ENCODE results near the gene TMEM220.

Gene TMEM220

GRCh38 chr17:10756185-10756584 lies 26.4 kb upstream of the TMEM220 start:
- no peak overlapping the region for H3K4me3 ChIP-seq (replicated peaks in 1 of 2; ENCODE audit: low read depth in 2 of 2, low read length in 2 of 2)
- no peak for TF ChIP-seq CTCF (IDR thresholded peaks at IDR 0.05; ENCODE audit: low read depth, low read length)
- no peak for DNase-seq (ENCODE audit: low read depth in 2 of 2)

DNA sequence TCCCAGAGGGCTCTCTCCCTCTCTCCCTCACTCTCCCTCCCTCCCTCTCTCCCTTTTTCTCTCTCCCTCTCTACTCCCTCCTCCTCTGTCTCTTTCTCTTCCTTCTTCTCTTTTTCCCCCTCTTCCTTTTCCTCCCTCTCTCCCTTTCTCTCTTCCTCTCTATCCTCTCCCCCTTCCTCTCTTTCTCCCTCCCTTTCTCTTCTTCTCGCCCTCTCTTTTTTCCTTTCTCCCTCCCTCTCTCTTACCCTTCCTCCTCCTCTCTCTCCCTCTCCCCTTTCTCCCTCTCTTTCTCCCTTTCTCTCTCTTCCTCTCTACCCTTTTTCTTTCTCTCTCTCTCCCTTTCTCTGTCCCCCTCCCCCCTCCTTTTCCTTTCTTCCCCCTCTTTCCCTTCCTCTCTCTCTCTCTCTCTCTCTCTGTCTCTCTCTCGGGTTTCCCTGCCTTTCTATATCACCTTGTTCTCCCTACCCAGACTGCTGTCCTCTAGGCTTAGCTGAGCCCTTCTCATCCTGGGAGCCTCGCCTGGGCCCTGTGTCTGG lies 25.8 kb upstream of the TMEM220 start:
- no peak overlapping the region for H3K4me3 ChIP-seq (replicated peaks in 1 of 2; ENCODE audit: low read depth in 2 of 2, low read length in 2 of 2)
- TF ChIP-seq CTCF (IDR thresholded peaks at IDR 0.05; ENCODE audit: low read depth, low read length) = no peak
- DNase-seq (ENCODE audit: low read depth in 2 of 2) = no peak

DNA sequence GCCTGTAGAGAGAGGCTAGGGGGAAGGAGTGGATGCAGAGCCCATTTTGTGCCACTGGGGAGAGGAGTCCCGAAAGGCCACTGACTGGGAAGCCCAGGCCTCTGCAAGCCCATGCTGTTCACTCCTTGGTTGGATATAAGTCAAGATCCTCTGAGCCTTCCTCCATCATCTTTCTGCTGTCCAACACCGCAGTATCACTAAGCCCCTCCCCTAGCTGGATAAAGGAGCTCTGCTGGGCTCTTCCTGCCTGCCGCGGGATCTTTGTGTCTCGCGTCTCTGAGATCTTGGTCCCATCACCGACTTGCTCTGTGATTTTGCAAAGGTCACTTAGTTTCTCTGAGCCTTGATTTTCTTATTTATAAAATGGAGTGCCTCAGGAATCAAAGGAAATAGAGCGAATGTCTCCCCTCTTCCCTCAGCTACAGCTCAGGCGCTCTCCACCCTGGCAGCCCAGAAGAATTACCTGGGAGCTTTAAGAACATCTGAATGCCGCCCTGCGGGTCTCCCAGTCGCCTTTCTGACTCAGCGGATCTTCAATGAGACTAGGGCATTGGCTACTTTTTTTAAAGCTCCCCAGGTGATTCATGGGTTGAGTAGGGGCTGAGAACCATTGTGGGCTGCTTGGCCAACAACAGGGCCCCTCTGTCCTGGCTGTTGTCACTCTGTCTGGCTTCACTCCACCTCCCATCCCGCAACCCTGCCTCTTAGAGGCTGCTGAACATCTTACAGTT lies 25.2 kb upstream of the TMEM220 start:
- DNase-seq (ENCODE audit: low read depth in 2 of 2) = no peak
- TF ChIP-seq CTCF (IDR thresholded peaks at IDR 0.05; ENCODE audit: low read depth, low read length) = no peak
- H3K4me3 ChIP-seq (replicated peaks in 1 of 2; ENCODE audit: low read depth in 2 of 2, low read length in 2 of 2) = no peak overlapping the region

DNA sequence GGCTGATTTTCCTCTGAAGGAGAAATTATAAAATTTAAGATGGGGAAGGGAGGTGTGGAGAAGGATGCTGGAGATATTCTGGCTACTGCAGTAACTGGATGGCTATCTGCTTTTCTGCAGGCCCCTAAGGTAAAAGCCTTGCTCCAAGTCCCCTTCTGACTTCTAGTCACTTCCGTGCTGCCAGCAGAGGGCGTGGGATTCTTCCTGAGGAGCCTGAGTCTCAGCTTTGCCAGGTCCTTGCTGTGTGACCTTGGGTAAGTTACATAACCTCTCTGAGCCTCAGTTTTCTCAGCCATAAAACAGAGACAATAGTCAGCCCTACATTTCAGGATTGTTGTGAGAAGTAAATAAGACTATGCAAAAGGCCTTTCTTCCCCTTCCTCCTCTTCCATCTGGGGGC lies 24.3 kb upstream of the TMEM220 start:
- peak; percentile 28 to 34 for DNase-seq (ENCODE audit: low read depth in 2 of 2)
- no peak overlapping the region for H3K4me3 ChIP-seq (replicated peaks in 1 of 2; ENCODE audit: low read depth in 2 of 2, low read length in 2 of 2)
- TF ChIP-seq CTCF (IDR thresholded peaks at IDR 0.05; ENCODE audit: low read depth, low read length) = peak; percentile 49

DNA sequence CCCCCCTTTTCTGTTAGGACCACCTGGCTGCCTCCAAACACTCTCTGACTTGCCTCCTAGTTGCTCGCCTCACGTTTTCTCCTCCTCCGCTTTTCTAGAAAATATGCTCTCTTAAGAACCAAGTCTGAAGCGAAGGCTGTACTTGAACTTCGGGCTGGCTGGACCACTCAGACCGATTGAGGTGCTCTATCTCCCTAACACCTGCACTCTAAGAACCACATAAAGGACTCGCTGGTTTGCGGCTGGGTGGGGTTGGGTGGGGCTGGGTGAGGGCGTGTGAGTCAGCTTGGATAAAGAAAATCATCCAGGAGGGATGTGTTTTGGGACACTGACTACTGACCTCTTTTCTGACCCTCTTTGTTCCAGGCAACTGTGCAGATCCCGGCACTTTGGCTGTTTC lies 22.9 kb upstream of the TMEM220 start:
- no peak for DNase-seq (ENCODE audit: low read depth in 2 of 2)
- TF ChIP-seq CTCF (IDR thresholded peaks at IDR 0.05; ENCODE audit: low read depth, low read length) = no peak
- no peak overlapping the region for H3K4me3 ChIP-seq (replicated peaks in 1 of 2; ENCODE audit: low read depth in 2 of 2, low read length in 2 of 2)

DNA sequence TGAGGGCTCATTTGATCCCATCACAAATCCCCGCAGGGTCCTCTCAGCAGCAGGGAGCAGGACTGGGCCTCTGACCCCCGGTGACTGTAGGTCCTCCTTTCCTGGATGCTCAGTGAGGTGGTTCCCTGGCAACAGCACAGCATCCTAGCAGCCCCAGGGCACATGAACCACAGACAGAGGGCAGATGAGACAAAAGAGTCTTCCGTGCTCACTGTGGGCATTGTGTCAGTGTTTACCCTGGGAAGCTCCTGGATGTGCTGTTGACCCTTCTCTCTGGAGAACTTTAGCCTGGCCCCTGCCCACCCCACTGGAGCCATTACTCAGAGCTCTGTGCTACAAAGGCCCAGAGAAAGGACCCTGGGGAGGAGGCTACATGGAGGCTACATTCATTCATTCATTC lies 21.7 kb upstream of the TMEM220 start:
- DNase-seq (ENCODE audit: low read depth in 2 of 2) = no peak
- H3K4me3 ChIP-seq (replicated peaks in 1 of 2; ENCODE audit: low read depth in 2 of 2, low read length in 2 of 2) = no peak overlapping the region
- no peak for TF ChIP-seq CTCF (IDR thresholded peaks at IDR 0.05; ENCODE audit: low read depth, low read length)

GRCh38 chr17:10750210-10750609 lies 20.4 kb upstream of the TMEM220 start:
- TF ChIP-seq CTCF (IDR thresholded peaks at IDR 0.05; ENCODE audit: low read depth, low read length) = no peak
- no peak for DNase-seq (ENCODE audit: low read depth in 2 of 2)
- H3K4me3 ChIP-seq (replicated peaks in 1 of 2; ENCODE audit: low read depth in 2 of 2, low read length in 2 of 2) = no peak overlapping the region
